HCT116 (cell line): Measurements from ENCODE around the gene CFAP126.

Experiments used
- CBX3 ChIP-seq: IDR thresholded peaks from 2 replicates; pipeline ENCODE4 v1.6.1; 2012; ENCODE audit warnings: low read depth
- JUND ChIP-seq: IDR thresholded peaks from 2 replicates; pipeline ENCODE4 v1.6.1; 2012
- POLR2A ChIP-seq: IDR thresholded peaks from 2 replicates; pipeline ENCODE4 v1.7.0; 2011; ENCODE audit warnings: borderline replicate concordance; ENCODE audit not compliant: insufficient read depth, insufficient read length; ENCODE audit errors: extremely low read depth
- POLR2AphosphoS5 ChIP-seq: IDR thresholded peaks from 2 replicates; pipeline ENCODE4 v1.6.1; 2011; ENCODE audit warnings: mild to moderate bottlenecking, low read depth, low read length, moderate library complexity
- ZBTB33 ChIP-seq: IDR thresholded peaks from 2 replicates; pipeline ENCODE4 v1.6.1; 2011; ENCODE audit warnings: mild to moderate bottlenecking, low read length, moderate library complexity; ENCODE audit not compliant: insufficient replicate concordance; ENCODE audit errors: extremely low read depth
- ZFX ChIP-seq: fragments of 450-650 bp; IDR thresholded peaks from 2 replicates; pipeline ENCODE4 v1.6.1; 2017
- TF ChIP-seq, protein P1 (sequence below), 3 experiments: fragments of 200-600 bp in 1 of 3; sonication (generic) in 1 of 3; IDR thresholded peaks in 2 of 3; conservative IDR thresholded peaks in 1 of 3; 2 replicates each; pipeline ENCODE4 v1.5.1; 2012 to 2017; ENCODE audit warnings: low read depth in 2 of 3, low read length in 2 of 3, antibody characterized with exemption in 1 of 3, borderline replicate concordance in 1 of 3, control low read depth in 1 of 3, mild to moderate bottlenecking in 1 of 3, mixed read lengths in 1 of 3, mixed run types in 1 of 3, moderate library complexity in 1 of 3; ENCODE audit not compliant: insufficient read depth in 1 of 3

- no peak for TF ChIP-seq JUND
- TF ChIP-seq, protein P1, sequence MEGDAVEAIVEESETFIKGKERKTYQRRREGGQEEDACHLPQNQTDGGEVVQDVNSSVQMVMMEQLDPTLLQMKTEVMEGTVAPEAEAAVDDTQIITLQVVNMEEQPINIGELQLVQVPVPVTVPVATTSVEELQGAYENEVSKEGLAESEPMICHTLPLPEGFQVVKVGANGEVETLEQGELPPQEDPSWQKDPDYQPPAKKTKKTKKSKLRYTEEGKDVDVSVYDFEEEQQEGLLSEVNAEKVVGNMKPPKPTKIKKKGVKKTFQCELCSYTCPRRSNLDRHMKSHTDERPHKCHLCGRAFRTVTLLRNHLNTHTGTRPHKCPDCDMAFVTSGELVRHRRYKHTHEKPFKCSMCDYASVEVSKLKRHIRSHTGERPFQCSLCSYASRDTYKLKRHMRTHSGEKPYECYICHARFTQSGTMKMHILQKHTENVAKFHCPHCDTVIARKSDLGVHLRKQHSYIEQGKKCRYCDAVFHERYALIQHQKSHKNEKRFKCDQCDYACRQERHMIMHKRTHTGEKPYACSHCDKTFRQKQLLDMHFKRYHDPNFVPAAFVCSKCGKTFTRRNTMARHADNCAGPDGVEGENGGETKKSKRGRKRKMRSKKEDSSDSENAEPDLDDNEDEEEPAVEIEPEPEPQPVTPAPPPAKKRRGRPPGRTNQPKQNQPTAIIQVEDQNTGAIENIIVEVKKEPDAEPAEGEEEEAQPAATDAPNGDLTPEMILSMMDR (IDR thresholded peaks at IDR 0.05 in 2 of 3, conservative IDR thresholded peaks at IDR 0.05 in 1 of 3; ENCODE audit: borderline replicate concordance in 1 of 3, insufficient read depth in 1 of 3, low read depth in 2 of 3, low read length in 2 of 3): no peak
- TF ChIP-seq POLR2A: no peak
- no peak for TF ChIP-seq CBX3
- TF ChIP-seq POLR2AphosphoS5: no peak
- no peak for TF ChIP-seq ZBTB33
- TF ChIP-seq ZFX: no peak
Observed at GRCh38 chr1:161335796-161336195, 31.9 kb downstream of the CFAP126 start.
